Tibial artery (tissue), 4 donors: ENCODE data around the gene OXCT1.
"Not testable (repeated sequence)": the region's sequence is repeated elsewhere in the genome, so short reads cannot be mapped to it uniquely, and the experiment has no call there.

Source experiments
- DNase-seq, 2 donors: peaks; one replicate each; pipeline ENCODE4 v3.0.0-alpha.2; 2019
- H3K27ac ChIP-seq, 2 donors: fragments of 200-600 bp; sonication (generic) in 1 of 2; 1 replicate in 1 of 2; 2 replicates in 1 of 2; pipeline ENCODE4 v1.5.1; 2018 to 2019; ENCODE audit warnings: mild to moderate bottlenecking in 1 of 2
- H3K27me3 ChIP-seq, 2 donors: fragments of 200-600 bp; sonication (generic) in 1 of 2; one replicate each; pipeline versions ENCODE4 v1.5.1 to v1.6.0; 2016 to 2019
- H3K36me3 ChIP-seq, 3 donors: fragments of 200-600 bp; sonication (generic) in 2 of 3; one replicate each; pipeline ENCODE4 v1.5.1; 2016 to 2019; ENCODE audit warnings: mild to moderate bottlenecking in 2 of 3
- H3K4me1 ChIP-seq, 4 donors: fragments of 200-600 bp; sonication (generic) in 2 of 4; 1 replicate in 3 of 4; 2 replicates in 1 of 4; pipeline ENCODE4 v1.5.1; 2016 to 2019
- H3K4me3 ChIP-seq, 2 donors: fragments of 200-600 bp; sonication (generic) in 1 of 2; 1 replicate in 1 of 2; 2 replicates in 1 of 2; pipeline ENCODE4 v1.5.1; 2018 to 2019; ENCODE audit warnings: mild to moderate bottlenecking in 2 of 2
- H3K9me3 ChIP-seq, 3 donors: fragments of 200-600 bp; sonication (generic) in 1 of 3; one replicate each; pipeline ENCODE4 v1.5.1; 2016 to 2019
- intact Hi-C: fragments of 100-400 bp; cut with DNase I; formaldehyde crosslinking; loops from one replicate; pipeline ENCODE4 v1.15.0; 2023; ENCODE audit warnings: low total_unique reads
- TF ChIP-seq, protein P1 (sequence below), 2 experiments: fragments of 200-600 bp in 1 of 2; fragments of 450-650 bp in 1 of 2; IDR thresholded peaks; one replicate each; pipeline ENCODE4 v1.5.1; 2017 to 2019; ENCODE audit warnings: antibody characterized with exemption in 2 of 2, mild to moderate bottlenecking in 1 of 2, moderate library complexity in 1 of 2

The OXCT1 gene

DNA sequence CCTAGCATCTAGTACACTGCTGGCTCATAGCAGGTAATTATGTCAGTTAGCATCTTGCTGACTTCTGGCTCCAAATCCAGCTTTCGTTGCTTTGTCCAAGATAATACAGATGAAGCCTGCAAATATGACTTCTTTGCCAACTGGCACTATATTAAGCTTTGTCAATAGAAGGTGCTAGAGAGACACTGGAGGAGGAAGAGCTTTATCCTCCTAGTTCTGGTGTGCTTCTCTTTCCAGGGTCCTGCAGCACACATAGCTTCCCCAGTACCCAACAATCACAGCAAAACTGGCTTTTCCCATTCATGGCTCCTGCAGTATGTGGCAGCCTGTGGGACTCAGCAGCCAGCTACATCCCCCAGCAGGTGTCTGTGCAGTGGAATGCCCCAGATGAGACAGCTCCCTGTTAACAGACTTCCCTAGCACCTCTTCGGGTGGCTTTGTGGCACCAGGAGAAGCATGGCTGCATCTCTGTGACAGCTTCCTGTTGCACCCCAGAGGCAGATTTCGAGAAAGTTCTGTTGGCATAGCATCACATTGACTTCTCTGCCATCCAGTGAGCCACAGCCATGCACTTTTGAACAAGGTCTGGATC, 147.8 kb downstream of the OXCT1 start:
- TF ChIP-seq, protein P1, sequence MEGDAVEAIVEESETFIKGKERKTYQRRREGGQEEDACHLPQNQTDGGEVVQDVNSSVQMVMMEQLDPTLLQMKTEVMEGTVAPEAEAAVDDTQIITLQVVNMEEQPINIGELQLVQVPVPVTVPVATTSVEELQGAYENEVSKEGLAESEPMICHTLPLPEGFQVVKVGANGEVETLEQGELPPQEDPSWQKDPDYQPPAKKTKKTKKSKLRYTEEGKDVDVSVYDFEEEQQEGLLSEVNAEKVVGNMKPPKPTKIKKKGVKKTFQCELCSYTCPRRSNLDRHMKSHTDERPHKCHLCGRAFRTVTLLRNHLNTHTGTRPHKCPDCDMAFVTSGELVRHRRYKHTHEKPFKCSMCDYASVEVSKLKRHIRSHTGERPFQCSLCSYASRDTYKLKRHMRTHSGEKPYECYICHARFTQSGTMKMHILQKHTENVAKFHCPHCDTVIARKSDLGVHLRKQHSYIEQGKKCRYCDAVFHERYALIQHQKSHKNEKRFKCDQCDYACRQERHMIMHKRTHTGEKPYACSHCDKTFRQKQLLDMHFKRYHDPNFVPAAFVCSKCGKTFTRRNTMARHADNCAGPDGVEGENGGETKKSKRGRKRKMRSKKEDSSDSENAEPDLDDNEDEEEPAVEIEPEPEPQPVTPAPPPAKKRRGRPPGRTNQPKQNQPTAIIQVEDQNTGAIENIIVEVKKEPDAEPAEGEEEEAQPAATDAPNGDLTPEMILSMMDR (IDR thresholded peaks at IDR 0.05) = no peak
- H3K4me1 ChIP-seq = no peaks in the 10 kb centered on the region
- H3K9me3 ChIP-seq = no peaks in the 10 kb centered on the region
- no peaks in the 10 kb centered on the region for H3K36me3 ChIP-seq
- H3K27me3 ChIP-seq = no peaks in the 10 kb centered on the region
- no peak overlapping the region for H3K4me3 ChIP-seq
- intact Hi-C loops = no loop called here
- no peak overlapping the region for H3K27ac ChIP-seq
- DNase-seq = no peak

DNA sequence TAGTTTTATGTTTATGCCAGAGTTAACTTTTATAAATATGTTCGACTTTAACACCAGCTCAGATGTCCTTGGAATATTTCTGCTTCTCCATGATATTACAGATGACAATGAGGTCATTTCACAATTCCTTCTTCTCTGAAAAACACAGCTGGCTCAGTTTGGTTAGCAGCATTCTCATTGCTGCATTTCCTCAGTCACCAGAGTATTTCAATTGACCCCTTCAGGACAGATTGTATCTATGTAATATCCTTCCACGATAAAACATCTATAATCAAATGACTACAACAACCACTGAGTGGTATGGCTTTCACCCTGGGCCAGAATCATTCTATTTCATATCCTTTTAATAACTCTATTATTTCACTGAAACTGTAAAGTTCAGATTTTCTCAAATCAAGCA, 148.7 kb downstream of the OXCT1 start:
- Histone ChIP-seq H3K9me3 (no peaks in the 10 kb centered on the region), H3K27ac (no peak overlapping the region), H3K4me3 (no peak overlapping the region), H3K36me3 (no peaks in the 10 kb centered on the region), H3K27me3 (no peaks in the 10 kb centered on the region), H3K4me1 (no peaks in the 10 kb centered on the region)
- DNase-seq = no peak
- TF ChIP-seq, protein P1 (IDR thresholded peaks at IDR 0.05) = no peak
- intact Hi-C loops = no loop called here

DNA sequence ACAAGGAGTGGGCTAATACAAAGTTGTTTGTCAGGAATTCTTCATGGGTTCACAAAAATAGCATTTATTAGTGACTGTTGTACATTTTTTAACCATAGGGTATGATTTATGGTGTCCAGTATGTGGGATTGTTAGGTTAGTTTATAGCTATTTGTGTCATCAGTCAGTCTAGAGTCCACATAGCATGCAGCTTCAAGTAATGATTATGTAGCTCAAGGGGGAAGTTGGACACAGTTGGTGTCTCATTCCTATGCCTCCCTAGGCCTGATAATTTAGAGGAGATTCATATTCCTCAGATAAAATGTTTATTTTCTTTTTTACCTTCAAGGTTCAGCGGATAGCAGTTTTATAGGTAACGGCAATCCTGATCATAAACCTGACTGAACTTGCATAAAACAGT, 153.8 kb downstream of the OXCT1 start:
- intact Hi-C loops = no loop called here
- Histone ChIP-seq H3K27me3 (no peaks in the 10 kb centered on the region), H3K9me3 (peaks cover 0 to 6% (median 0%) of the 10 kb centered on the region in 3 donors), H3K4me1 (no peaks in the 10 kb centered on the region), H3K4me3 (no peak overlapping the region), H3K27ac (no peak overlapping the region), H3K36me3 (no peaks in the 10 kb centered on the region)
- no peak for DNase-seq
- TF ChIP-seq, protein P1 (IDR thresholded peaks at IDR 0.05) = no peak

DNA sequence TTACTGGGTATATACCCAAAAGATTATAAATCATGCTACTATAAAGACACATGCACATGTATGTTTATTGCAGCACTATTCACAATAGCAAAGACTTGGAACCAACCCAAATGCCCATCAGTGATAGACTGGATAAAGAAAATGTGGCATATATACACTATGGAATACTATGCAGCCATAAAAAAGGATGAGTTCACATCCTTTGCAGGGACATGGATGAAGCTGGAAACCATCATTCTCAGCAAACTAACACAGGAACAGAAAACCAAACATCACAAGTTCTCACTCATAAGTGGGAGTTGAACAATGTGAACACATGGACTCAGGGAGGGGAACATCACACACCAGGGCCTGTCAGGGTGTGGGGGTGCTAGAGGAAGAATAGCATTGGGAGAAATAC, 155.8 kb downstream of the OXCT1 start:
- H3K27me3 ChIP-seq, intact Hi-C loops, H3K4me3 ChIP-seq, DNase-seq, H3K9me3 ChIP-seq, H3K27ac ChIP-seq, H3K36me3 ChIP-seq, H3K4me1 ChIP-seq: not testable (repeated sequence)

DNA sequence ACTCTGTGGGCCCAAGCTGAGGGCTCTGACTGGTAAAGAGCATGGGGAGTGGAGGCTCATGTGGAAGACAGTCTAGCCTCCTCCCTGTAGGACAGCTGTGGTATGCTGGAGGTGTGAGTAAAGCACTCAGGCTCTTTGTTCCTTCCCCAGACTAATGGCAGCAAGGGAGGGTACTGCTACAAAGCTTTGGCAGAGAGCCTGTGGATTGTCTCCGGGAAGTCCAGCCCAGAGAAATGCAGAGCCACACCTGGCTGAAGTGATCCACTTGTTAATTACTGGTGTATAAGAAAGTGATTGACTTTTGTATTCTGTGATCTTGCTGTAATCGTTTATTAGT, 161.7 kb downstream of the OXCT1 start:
- H3K9me3 ChIP-seq = peaks cover 0 to 30% (median 12%) of the 10 kb centered on the region in 3 donors
- no peak for DNase-seq
- no peaks in the 10 kb centered on the region for H3K27me3 ChIP-seq
- no peaks in the 10 kb centered on the region for H3K4me1 ChIP-seq
- TF ChIP-seq, protein P1 (IDR thresholded peaks at IDR 0.05) = no peak
- H3K4me3 ChIP-seq = no peak overlapping the region
- no peak overlapping the region for H3K27ac ChIP-seq
- intact Hi-C loops = no loop called here
- H3K36me3 ChIP-seq = no peaks in the 10 kb centered on the region

DNA sequence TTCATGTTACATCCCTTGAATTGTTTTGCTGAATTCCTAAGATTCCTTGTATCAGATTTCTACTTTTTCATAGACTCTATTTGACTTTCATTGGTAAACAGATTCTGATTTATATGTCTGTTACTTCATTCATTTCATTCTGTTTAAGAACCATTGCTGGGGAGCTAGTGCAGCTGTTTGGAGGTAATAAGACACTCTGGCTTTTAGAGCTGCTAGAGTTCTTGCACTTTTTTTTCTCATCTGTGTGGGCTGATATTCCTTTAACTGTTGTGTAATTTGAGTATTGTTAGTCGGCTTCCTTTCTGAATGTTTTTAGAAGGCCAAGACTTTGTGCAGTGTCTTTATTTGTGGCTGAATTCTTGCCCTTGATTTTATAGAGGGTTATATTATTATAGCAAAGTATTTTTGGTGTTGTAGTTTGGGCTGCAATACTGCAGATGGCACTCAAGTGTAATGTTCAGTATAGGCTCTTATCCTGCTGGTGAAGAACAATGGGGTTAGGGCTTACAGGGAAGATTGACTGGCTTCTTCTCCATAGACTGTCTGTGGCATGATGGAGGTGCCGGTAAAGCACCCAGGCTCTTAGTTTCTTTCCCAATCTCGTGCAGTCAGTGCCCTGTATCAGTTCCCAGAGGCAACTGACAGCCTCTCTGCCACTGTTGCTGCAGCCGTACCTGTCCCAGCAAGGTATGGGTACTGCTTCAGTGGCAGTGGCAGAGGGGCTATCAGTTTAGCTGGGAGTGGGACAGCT, 162.2 kb downstream of the OXCT1 start:
- no peaks in the 10 kb centered on the region for H3K36me3 ChIP-seq
- H3K4me3 ChIP-seq = no peak overlapping the region
- no peaks in the 10 kb centered on the region for H3K27me3 ChIP-seq
- peaks cover 0 to 29% (median 12%) of the 10 kb centered on the region in 3 donors for H3K9me3 ChIP-seq
- H3K4me1 ChIP-seq = no peaks in the 10 kb centered on the region
- no peak overlapping the region for H3K27ac ChIP-seq
- TF ChIP-seq, protein P1 (IDR thresholded peaks at IDR 0.05) = peak; percentile 9 to 25
- intact Hi-C loops = no loop called here
- no peak for DNase-seq
